Retina (tissue), 1 donor: ENCODE results near the gene PRR19.

Source experiments
- DNase-seq: peaks from one replicate; pipeline ENCODE4 v3.0.0-alpha.2; 2016

The PRR19 gene

GRCh38 chr19:42303101-42303464 lies 1.2 kb downstream of the PRR19 start:
- DNase-seq, result no peak

DNA sequence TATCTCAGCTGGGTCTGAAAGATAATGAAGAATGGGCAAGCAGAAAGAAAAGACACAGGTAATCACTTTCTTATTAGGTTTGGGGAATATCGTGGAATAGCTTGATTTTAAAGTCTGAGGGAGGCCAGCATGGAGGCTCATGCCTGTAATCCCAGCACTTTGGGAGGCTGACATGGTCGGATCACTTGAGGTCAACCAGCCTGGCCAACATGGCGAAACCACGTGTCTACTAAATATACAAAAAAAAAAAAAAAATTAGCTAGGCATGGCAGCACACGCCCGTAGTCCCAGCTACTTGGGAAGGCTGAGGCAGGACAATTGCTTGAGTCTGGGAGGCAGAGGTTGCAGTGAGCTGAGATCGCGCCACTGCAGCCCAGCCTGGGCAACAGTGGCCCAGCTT lies 1.9 kb downstream of the PRR19 start:
- DNase-seq, result no peak

GRCh38 chr19:42306646-42307045 lies 4.7 kb downstream of the PRR19 start:
- no peak for DNase-seq

DNA sequence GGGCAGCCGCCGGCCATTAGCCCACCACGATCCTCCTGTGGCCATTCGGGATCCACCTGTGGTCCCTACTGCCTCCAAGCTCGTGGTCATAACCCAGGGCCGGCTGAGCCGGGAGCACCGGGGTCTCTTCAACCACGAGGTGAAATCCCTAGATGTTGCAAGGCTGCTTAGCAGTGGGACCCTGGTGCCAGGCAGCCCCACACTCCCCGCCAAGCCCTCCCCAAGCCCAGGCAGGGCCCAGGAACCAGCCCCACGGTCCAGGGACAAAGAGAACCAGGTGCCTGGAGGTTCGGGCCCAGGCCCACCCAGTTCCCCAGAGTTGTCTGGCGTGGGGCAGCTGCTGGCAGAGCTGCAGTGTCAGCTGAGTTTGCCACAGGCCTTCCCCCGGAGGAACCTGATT lies 7.8 kb downstream of the PRR19 start:
- DNase-seq, result no peak

DNA sequence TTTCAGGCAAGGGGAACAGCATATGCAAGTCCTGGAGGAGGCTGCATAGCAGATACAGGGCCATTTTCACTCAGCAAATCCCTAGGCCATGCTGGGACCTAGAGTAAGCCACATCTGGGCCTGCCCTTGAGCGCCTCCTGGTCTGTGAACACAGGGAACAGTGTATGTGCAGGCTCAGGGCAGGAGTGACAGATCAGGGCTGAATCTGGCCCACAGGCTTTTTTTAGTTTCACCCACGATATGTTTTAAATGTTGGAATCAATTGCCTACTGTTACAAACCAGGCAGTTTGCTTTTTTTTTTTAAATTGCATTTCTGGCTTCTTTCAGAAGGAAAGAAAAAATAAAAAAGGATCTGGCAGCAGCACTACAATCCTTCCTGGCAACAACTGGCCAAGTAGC lies 9.7 kb downstream of the PRR19 start:
- DNase-seq, result no peak

DNA sequence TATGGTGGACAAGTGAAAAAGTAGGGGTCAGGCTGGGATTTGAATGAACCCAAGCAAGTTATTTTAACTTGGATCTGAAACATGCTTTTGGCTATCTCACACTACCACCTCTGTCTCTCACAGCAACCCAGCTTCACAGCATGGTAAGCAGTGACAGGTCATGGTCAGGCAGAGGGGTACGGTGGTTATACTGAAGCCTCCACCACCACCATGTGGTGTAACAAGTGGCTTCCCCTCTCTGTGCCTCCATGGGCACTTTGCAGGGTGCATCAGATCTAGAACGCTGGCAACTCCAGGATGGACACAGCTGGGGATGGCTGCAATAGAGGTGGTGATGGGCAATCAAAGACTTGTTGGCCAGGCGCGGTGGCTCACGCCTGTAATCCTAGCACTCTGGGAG lies 10.4 kb downstream of the PRR19 start:
- DNase-seq, result no peak

DNA sequence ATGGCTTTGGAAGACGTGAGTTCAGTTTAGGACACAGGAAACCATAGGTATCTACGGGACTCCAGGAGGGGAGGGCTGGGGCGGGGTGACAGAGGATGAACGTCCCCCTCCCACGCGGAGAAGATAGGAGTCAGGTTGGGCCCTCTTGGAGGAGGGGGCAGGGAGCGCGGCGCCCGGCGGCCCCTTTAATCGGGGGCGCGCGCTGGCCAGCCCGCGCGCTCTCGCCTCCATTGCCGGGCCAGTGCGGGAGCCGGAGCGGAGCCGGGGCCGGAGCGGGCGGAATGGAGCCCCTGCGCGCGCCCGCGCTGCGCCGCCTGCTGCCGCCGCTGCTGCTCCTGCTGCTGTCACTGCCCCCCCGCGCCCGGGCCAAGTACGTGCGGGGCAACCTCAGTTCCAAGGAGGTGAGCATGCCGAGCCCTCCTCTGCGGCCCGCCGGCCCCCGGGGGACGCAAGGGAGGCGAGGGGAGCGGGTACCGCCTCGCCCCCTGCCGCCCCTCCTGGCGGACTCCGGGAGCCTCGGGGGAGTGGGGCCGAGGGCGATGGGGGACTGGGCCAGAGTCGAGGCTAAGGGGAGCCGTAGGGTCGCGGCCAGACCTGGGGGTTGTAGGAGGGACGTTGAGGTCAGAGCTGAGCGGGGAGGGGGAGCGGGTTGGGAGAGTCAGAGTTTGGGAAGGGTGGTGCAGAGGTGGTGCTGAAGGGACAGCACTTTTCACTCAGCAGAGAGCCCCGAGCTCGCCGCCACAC lies 11.3 kb downstream of the PRR19 start, which contains the start of gene TMEM145:
Gene TMEM145, plus strand, starts transcription at position 214 of the 744 bp plus-strand sequence. Its CDS starts 68 bp downstream, at position 282.
- peak; percentile 88 for DNase-seq

DNA sequence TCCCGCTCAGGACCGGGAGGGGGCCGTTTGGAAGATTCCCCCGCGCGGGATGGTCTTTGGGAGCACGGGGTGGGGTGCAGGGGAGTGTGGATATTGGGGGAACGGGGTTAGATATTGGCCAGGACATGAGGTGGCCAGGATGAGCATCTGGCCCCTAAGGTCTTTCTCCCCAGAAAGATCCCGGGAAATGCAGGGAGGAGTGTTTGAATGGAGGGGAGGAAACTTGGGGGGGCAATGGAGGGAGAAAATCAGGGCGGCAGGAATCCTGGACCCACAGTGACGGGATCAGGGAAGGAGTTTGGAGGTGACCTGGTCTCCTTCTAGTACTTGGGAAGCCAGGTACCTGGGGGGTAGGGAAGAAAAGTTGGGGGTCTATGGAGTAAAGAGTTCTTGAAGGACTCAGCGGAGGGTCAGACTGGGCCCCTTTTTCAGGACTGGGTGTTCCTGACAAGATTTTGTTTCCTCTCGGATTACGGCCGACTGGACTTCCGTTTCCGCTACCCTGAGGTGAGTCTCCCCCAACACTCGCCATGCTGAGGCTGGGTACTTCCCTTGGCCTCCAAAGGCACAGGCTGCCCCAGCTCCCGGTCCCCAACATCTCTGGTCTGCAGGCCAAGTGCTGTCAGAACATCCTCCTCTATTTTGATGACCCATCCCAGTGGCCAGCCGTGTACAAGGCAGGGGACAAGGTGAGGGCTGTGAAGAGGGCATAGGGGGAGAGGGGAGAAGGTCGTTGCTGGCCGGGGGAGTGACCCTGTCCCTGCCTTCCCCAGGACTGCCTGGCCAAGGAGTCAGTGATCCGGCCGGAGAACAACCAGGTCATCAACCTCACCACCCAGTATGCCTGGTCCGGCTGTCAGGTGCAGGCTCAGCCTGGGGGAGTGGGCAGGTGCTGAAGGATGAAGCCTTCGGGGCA lies 12.2 kb downstream of the PRR19 start:
- no peak for DNase-seq

- DNase-seq, result no peak
These were observed 13.1 kb downstream of the PRR19 start for GRCh38 chr19:42315024-42315423.

DNA sequence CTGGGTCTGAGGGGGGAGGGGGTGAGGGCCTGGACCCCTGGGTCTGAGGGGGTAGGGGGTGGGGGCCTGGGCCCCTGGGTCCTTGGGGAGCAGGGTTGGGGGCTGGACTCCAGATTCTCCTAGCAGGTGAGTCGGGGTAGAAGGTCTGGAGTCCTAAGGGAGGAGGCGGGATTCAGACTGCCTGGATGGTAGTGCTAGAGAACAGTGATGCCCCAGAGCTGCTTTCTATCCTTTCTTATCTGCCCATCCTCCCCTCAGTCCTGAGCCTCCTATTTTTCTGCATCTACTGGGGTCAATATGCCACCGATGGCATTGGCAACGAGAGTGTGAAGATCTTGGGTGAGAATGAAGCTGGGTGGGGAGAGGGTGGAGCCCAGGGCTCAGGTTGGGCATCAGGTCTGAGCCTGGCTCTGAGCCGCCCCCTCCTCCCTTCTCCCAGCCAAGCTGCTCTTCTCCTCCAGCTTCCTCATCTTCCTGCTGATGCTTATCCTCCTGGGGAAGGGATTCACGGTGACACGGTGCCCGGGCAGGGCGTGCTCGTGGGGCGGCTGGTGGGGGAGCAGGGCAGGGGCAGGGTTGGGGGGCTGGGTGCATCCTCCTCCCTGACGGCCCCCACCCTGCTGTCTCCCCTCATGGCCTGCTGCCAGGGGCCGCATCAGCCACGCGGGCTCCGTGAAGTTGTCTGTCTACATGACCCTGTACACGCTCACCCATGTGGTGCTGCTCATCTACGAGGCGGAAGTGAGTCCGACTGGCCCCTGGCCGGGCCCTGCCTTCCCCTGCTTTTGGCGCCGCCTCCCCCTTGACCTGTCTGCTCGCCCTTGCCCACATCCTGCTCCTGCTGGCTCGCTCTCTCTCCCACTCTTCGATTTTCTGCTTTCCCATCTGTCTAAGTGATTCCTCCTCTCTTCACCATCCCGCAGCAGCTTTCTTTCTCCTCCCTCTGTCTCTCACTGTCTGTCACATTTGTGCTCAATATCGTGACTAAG lies 14.6 kb downstream of the PRR19 start:
- peak; percentile 41 for DNase-seq

DNA sequence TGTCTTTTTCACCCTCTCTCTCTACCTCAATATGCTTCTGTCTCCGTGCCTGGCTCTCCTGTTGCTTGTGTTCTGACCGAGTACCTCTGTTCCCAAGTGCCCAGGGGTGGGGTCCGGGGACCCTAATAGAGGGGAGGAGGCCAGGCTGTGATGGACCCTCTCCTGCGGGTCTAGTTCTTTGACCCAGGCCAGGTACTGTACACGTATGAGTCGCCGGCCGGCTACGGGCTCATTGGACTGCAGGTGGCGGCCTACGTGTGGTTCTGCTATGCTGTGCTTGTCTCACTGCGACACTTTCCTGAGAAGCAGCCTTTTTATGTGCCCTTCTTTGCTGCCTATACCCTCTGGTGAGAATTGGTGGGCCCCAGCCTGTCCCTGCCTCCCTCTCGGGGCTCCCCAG lies 15.6 kb downstream of the PRR19 start:
- DNase-seq, result no peak

- no peak for DNase-seq
These were observed 20.4 kb downstream of the PRR19 start for GRCh38 chr19:42322305-42322704.

DNA sequence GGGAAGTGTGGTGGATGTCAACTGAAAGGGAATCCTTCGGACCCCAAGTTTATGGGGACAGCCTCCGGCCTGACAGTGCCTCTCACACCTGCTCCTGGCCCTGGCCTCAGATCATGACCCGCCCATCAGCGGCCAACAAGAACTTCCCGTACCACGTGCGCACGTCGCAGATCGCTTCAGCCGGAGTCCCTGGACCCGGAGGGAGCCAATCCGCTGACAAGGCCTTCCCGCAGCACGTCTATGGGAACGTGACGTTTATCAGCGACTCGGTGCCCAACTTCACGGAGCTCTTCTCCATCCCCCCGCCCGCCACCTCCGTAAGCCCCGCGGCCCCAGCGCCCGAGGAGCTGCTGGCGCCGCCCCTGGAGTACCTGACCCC lies 21.5 kb downstream of the PRR19 start:
- DNase-seq, result no peak

DNA sequence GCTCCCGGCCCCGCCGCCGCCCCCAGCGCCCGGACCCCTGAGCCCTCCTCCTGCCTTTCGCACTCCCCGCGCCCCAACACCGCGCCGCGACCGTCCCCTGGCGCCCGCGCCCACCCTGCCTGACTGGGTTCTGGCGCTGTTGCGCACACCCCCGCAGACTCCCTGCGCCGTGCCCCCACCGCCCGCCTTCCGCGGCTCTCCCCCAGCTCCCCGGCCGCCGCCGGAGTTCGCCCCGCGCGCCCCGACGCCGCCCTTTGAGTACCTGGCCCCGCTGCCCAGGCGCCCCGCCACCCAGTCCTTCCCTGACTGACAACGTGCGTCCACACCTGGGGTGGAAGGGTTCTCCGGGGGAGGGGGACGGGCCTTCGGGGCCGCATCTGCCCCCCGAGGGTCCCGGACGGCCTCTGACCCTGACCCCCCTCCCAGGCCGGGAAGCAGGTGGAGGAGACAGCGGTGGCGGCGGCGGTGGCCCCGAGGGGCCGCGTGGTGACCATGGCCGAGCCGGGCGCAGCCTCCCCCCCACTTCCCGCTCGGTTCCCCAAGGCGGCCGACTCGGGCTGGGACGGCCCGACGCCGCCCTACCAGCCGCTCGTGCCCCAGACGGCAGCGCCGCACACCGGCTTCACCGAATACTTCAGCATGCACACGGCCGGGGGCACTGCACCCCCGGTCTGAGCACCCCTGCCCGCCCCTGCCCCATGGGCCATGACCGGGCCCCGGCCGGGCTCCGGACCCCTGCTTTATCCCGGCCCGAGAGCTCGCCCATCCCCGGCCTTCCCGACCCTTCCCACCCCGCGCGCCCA lies 22.1 kb downstream of the PRR19 start:
- peak; percentile 19 for DNase-seq

DNA sequence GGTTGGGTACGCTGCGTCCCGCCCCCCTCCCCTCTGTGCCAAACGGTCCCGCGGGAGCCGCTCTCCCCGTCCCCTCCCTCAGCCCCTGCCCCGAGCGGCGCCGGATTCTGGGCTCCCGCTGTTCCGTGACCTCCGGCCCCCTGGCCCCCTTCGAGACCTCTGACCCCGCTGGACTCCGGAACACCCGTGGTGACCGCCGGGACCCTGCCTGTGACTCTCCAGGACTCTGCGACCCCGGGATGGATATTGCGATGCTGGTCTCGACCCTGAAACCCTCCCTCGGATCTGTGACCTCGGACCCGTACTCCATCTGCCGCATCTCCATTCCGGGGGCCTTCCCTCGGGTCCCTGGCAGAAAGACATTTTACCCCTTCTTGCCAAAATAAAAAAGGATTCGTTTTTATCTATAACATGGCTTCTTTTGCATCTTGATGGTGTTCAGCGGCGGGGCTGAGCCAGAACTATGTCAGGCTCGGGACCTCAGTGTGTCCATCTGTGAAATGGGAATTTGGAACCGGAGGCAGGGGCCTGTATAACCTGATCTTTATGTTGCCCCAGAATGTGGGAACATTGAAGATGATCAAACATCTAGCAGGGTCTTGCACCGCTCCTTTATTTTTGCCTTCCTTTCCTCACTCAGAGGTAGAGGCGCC lies 22.8 kb downstream of the PRR19 start:
- no peak for DNase-seq

GRCh38 chr19:42325308-42325895 lies 23.5 kb downstream of the PRR19 start, which contains the start of gene MEGF8:
Gene MEGF8 (plus strand): TSS chr19:42325635. CDS start chr19:42326244, 609 bp downstream.
- DNase-seq, result peak; percentile 98

- DNase-seq, result no peak
These were observed 24.2 kb downstream of the PRR19 start for GRCh38 chr19:42325896-42326771.

- no peak for DNase-seq
These were observed 25.0 kb downstream of the PRR19 start for GRCh38 chr19:42326969-42327368.

- DNase-seq, result no peak
These were observed 25.4 kb downstream of the PRR19 start for GRCh38 chr19:42327381-42327780.

DNA sequence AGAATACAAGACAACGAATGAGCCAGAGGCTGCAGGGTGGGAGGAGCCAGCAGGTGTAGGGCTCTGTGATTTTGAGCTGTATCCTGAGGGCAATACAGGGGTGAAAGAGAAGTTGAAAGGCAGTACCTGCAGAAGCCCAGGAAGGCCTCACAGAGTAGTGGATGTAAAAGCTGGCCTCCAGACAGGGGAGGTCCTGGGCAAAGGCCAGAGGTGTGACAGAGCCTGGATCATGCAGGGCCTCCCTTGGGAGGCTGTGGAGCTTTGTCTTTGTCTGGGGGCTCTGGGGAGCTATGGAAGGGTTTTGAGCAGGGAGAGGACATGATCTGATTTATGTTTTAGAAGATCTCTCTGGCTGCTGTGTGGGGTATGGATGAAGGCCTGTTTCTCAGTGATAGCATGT lies 26.2 kb downstream of the PRR19 start:
- no peak for DNase-seq
